ENCODE data around the gene IL1R2.

DNA sequence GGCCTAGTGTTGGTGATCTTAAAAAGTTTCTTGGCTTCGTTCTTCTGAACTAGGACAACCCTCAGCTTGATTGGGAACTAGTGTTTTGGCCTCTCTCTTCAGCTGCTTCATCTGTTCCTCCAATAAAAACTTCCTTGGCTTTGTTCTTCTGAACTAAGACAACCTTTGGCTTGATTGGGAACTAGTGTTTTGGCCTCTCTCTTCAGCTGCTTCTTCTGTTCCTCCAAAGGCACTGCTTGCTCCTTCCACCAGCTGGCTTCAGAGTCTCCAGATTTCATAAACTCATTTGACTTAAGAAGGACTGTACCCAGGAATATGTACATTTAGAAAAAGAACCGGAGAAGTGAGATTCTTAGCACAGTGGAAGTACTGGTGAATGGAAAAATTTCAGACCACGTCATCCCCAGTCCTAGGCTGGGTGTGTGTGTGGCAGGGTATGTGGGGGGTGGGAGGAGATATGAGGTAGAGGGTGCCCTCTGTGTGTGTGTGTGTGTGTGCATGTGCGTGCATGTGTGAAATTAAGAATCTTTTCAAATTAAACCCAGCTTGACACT is 20.4 kb downstream of the IL1R2 start:
- TF ChIP-seq, protein P1, sequence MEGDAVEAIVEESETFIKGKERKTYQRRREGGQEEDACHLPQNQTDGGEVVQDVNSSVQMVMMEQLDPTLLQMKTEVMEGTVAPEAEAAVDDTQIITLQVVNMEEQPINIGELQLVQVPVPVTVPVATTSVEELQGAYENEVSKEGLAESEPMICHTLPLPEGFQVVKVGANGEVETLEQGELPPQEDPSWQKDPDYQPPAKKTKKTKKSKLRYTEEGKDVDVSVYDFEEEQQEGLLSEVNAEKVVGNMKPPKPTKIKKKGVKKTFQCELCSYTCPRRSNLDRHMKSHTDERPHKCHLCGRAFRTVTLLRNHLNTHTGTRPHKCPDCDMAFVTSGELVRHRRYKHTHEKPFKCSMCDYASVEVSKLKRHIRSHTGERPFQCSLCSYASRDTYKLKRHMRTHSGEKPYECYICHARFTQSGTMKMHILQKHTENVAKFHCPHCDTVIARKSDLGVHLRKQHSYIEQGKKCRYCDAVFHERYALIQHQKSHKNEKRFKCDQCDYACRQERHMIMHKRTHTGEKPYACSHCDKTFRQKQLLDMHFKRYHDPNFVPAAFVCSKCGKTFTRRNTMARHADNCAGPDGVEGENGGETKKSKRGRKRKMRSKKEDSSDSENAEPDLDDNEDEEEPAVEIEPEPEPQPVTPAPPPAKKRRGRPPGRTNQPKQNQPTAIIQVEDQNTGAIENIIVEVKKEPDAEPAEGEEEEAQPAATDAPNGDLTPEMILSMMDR (IDR thresholded peaks at IDR 0.05), result no peak
- TF ChIP-seq POLR2A (IDR thresholded peaks at IDR 0.05), result no peak

Measured in Peyer's patch (tissue), 4 donors.